MCF 10A (cell line): ENCODE results near the gene TBX2. TPM values are rescaled to one million over a fixed set of nuclear protein-coding genes. Genes with fewer than 3 reads are reported as not detected.

ENCODE experiments used
- BruUV-seq: library from RNA; stranded (reverse); fragments of 400-500 nt; replicated peaks from 2 replicates; lab custom pipeline; 2021; lab: Mats Ljungman, UMichigan
- CTCF ChIA-PET: fragments of 300-600 bp; sonication (Branson Sonifier 250); formaldehyde crosslinking; extraction: SDS; loops from one replicate; lab custom pipeline; 2021; ENCODE audit warnings: antibody characterized with exemption, inconsistent platforms; lab: Yijun Ruan, JAX
- POLR2A ChIA-PET: fragments of 300-600, 350-650 bp; sonication (Branson Sonifier 250); formaldehyde crosslinking; extraction: SDS; loops from one replicate; lab custom pipeline; 2020; ENCODE audit warnings: antibody characterized with exemption, inconsistent platforms; lab: Yijun Ruan, JAX
- DNase-seq: peaks from one replicate; pipeline ENCODE4 v3.0.0-alpha.2; 2018; ENCODE audit not compliant: unreplicated experiment
- H3K27ac Mint-ChIP-seq: one replicate; pipeline ENCODE4 v1.8.0; 2022; ENCODE audit warnings: mild to moderate bottlenecking, low read depth, mixed read lengths; ENCODE audit not compliant: unreplicated experiment
- H3K27me3 Mint-ChIP-seq: one replicate; pipeline ENCODE4 v1.8.0; 2022; ENCODE audit warnings: mixed read lengths; ENCODE audit not compliant: insufficient read depth, unreplicated experiment
- H3K36me3 Mint-ChIP-seq: one replicate; pipeline ENCODE4 v1.8.0; 2022; ENCODE audit warnings: mild to moderate bottlenecking, moderate library complexity, mixed read lengths; ENCODE audit not compliant: insufficient read depth, unreplicated experiment
- H3K4me1 Mint-ChIP-seq: one replicate; pipeline ENCODE4 v1.8.0; 2022; ENCODE audit warnings: mixed read lengths; ENCODE audit not compliant: insufficient read depth, unreplicated experiment
- H3K4me3 Mint-ChIP-seq: one replicate; pipeline ENCODE4 v1.8.0; 2022; ENCODE audit warnings: mild to moderate bottlenecking, moderate library complexity, mixed read lengths; ENCODE audit not compliant: unreplicated experiment
- H3K9me3 Mint-ChIP-seq: one replicate; pipeline ENCODE4 v1.8.0; 2022; ENCODE audit warnings: mixed read lengths; ENCODE audit not compliant: unreplicated experiment
- intact Hi-C: fragments of 100-400 bp; cut with micrococcal nuclease; formaldehyde crosslinking; loops from 2 replicates; pipeline ENCODE4 v1.14.1; 2022
- total RNA-seq: library from RNA; stranded (reverse); gene quantifications from 2 replicates; pipeline ENCODE4 v1.2.3, GENCODE V29; 2022
- TF ChIP-seq, protein P1 (sequence below): fragments of 200-600 bp; IDR thresholded peaks from one replicate; pipeline ENCODE4 v1.8.0; 2022; ENCODE audit warnings: antibody characterized with exemption, mild to moderate bottlenecking; ENCODE audit not compliant: unreplicated experiment

The TBX2 gene
- total RNA-seq, 1 experiment from 2014 or later, result 1.5 TPM

DNA sequence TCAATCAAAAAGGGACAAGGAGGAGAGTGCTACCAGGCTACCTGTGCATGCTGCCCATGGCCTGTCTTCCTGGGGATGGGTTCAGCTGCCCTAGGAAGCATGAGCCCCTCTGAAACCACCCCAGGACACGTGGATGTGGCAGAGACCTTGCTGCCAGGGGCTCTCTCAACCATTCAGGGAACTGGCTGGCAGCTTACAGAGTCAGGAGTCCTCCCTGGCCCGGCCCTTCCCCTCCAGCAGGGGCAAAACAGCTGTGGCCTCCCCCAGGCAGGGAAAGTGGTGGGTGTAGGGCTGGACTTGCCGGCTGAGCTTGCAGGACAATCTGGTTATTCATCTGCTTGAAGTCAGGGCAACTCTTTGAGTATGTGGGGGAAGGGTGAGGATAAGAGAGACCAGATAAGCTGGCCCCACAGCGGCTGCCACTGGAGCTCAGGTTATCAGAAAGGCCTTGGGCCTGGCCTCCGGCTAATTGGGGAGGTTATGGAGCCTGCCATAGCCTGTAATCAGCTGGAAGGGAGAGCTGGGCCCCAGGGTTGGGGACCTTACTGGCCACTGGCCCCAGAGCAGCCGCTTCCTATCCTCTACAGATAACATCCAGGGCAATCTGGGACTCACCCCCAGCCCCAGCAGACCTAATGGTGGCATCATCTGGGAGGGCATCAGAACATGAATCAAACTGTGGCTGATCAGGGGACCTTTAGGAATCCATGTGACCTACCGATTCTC, 5.6 kb upstream of the TBX2 start:
- Mint-ChIP-seq H3K36me3 (peaks cover 11% of the 10 kb centered on the region), H3K27ac (no peak overlapping the region), H3K4me1 (no peaks in the 10 kb centered on the region), H3K27me3 (no peaks in the 10 kb centered on the region), H3K9me3 (no peaks in the 10 kb centered on the region), H3K4me3 (no peak overlapping the region)
- ChIA-PET CTCF (interaction anchor here (0.5 to 1.1 kb wide), 8 partner anchors 9 to 393 kb away, joined by 3 to 5 read pairs (median 4); no protein-coding TSS in a partner anchor), POLR2A (no interaction called here)
- no TSS peak for BruUV-seq
- DNase-seq, result no peak
- TF ChIP-seq, protein P1, sequence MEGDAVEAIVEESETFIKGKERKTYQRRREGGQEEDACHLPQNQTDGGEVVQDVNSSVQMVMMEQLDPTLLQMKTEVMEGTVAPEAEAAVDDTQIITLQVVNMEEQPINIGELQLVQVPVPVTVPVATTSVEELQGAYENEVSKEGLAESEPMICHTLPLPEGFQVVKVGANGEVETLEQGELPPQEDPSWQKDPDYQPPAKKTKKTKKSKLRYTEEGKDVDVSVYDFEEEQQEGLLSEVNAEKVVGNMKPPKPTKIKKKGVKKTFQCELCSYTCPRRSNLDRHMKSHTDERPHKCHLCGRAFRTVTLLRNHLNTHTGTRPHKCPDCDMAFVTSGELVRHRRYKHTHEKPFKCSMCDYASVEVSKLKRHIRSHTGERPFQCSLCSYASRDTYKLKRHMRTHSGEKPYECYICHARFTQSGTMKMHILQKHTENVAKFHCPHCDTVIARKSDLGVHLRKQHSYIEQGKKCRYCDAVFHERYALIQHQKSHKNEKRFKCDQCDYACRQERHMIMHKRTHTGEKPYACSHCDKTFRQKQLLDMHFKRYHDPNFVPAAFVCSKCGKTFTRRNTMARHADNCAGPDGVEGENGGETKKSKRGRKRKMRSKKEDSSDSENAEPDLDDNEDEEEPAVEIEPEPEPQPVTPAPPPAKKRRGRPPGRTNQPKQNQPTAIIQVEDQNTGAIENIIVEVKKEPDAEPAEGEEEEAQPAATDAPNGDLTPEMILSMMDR, result no peak
- intact Hi-C loops, result no loop called here

DNA sequence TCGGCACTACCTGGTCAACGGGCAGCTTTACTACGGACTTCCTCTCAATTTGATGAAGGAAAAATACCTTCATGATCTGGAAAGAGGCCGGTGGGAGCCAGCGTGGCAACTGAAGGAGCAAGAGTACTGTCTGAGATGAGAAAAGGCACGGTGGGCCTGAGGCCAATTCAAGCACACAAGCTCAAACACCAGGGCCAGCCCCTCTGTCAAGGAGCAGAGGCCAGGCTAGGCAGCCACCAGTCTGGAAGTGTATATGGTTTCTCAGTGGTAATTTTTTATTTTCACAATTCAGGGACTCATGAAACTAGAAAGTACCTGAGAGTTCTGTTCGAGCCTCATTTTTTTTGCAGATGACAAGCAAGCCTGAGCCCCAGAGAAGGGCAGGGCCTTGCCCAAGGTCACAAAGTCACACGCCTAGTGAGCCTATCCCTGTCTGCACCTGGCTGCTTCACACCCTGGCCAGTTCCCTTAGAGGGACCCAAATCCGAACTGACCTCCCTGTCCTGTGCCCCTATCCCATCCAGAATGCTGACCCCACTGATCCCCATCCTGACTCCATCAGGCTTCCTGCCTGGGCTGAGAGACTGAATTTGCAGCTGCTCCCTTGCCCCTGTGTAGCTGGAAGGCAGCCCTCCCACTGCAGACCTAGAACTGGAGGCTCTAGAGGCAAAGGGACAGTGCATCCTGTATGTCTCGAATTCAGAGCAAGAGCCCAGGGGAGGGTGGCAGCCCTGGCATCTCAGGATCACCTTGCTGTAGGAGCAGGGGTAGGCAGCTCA, 4.8 kb upstream of the TBX2 start:
- no peaks in the 10 kb centered on the region for H3K4me1 Mint-ChIP-seq
- no peaks in the 10 kb centered on the region for H3K9me3 Mint-ChIP-seq
- ChIA-PET POLR2A (no interaction called here), CTCF (interaction anchor here (0.7 to 0.9 kb wide), 4 partner anchors 15 to 394 kb away, joined by 3 to 5 read pairs (median 3); no protein-coding TSS in a partner anchor)
- intact Hi-C loops, result no loop called here
- TF ChIP-seq, protein P1, result no peak
- H3K27ac Mint-ChIP-seq, result no peak overlapping the region
- H3K36me3 Mint-ChIP-seq, result peaks cover 11% of the 10 kb centered on the region
- H3K27me3 Mint-ChIP-seq, result no peaks in the 10 kb centered on the region
- H3K4me3 Mint-ChIP-seq, result no peak overlapping the region
- no TSS peak for BruUV-seq
- no peak for DNase-seq

DNA sequence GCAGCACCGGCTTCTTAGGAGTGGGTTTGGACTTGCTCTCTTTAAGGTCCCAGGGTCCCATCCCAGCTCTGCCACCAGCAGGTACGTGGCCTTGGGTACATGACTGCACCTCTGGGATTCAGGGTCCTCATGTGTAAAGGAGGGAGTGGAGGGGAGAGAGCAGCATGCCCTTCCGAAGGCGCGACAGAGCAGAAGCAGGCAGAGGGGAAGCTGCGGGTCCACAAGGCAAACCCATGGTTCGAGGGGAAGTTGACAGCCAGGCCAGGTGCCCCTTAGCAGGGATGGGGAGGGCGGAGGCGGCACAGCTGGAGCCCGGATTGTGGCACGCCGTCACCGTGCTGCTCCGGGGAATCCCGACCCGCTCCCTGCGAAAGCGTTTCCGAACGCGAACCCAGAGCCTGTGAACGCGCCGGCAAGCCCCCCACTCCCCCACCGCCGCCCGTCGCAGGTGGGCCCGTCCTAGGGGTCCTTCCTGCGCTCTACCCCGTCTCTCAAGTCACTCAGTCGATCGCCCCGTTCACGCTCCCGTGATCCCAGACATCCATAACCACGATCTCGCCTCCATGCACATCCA, 4.1 kb upstream of the TBX2 start:
- Mint-ChIP-seq H3K4me3 (no peak overlapping the region), H3K27me3 (no peaks in the 10 kb centered on the region), H3K27ac (no peak overlapping the region), H3K36me3 (peaks cover 11% of the 10 kb centered on the region), H3K9me3 (no peaks in the 10 kb centered on the region), H3K4me1 (no peaks in the 10 kb centered on the region)
- DNase-seq, result no peak
- no TSS peak for BruUV-seq
- CTCF ChIA-PET, result no interaction called here
- POLR2A ChIA-PET, result interaction anchor here (0.7 kb wide), 1 partner anchor 303 kb away, joined by 3 read pairs; no protein-coding TSS in a partner anchor
- TF ChIP-seq, protein P1, result no peak
- intact Hi-C loops, result no loop called here
